SK-N-SH (cell line): ENCODE results near the gene SOX8. TPM values are rescaled to one million over a fixed set of nuclear protein-coding genes. Genes with fewer than 3 reads are reported as not detected.

Experiments
- CTCF ChIA-PET: fragments of 300-600, 350-600 bp; formaldehyde crosslinking; extraction: SDS; loops from one replicate; lab custom pipeline; 2021; lab: Yijun Ruan, JAX
- POLR2A ChIA-PET: fragments of 350-600 bp; sonication (Branson Sonifier 250); formaldehyde crosslinking; extraction: SDS; loops from one replicate; lab custom pipeline; 2020; ENCODE audit warnings: antibody characterized with exemption, inconsistent platforms; lab: Yijun Ruan, JAX
- DNase-seq: peaks from one replicate; pipeline ENCODE4 v3.0.0; 2012
- H2AFZ ChIP-seq: fragments of 200-600 bp; sonication (generic); 2 replicates; pipeline ENCODE4 v1.8.1; 2016; ENCODE audit warnings: antibody characterized with exemption, mild to moderate bottlenecking, low read depth
- H3F3A ChIP-seq: fragments of 200-600 bp; sonication (generic); replicated peaks from 2 replicates; pipeline ENCODE3; 2016; ENCODE audit warnings: antibody characterized with exemption, mild to moderate bottlenecking; ENCODE audit not compliant: insufficient read depth
- H3K27ac ChIP-seq, 2 experiments: fragments of 200-500 bp in 1 of 2; fragments of 200-600 bp in 1 of 2; sonication (Bioruptor generic) in 1 of 2; sonication (generic), shearing (Covaris generic) in 1 of 2; 2 replicates each; pipeline versions ENCODE4 v1.5.1 to v1.6.1; 2014 to 2016; ENCODE audit warnings: low read depth in 2 of 2, inconsistent platforms in 1 of 2, low read length in 1 of 2, mild to moderate bottlenecking in 1 of 2, mixed read lengths in 1 of 2
- H3K27me3 ChIP-seq: fragments of 200-600 bp; sonication (generic), shearing (Covaris generic); 2 replicates; pipeline ENCODE4 v1.6.1; 2016; ENCODE audit warnings: mixed run types; ENCODE audit not compliant: insufficient read depth
- H3K36me3 ChIP-seq, 2 experiments: fragments of 200-500 bp in 1 of 2; fragments of 200-600 bp in 1 of 2; sonication (Bioruptor generic) in 1 of 2; sonication (generic) in 1 of 2; replicated peaks in 1 of 2; 2 replicates each; pipeline versions ENCODE3 to v1.5.1; 2014 to 2016; ENCODE audit warnings: low read length in 1 of 2, mild to moderate bottlenecking in 1 of 2; ENCODE audit not compliant: insufficient read depth in 2 of 2, control insufficient read depth in 1 of 2
- H3K4me1 ChIP-seq, 2 experiments: fragments of 200-500 bp in 1 of 2; fragments of 200-600 bp in 1 of 2; sonication (Bioruptor generic) in 1 of 2; sonication (generic), shearing (Covaris generic) in 1 of 2; 2 replicates each; pipeline versions ENCODE4 v1.5.1 to v1.6.1; 2014 to 2016; ENCODE audit warnings: low read depth in 1 of 2, low read length in 1 of 2, mixed run types in 1 of 2; ENCODE audit not compliant: insufficient read depth in 2 of 2, control insufficient read depth in 1 of 2
- H3K4me2 ChIP-seq: fragments of 200-600 bp; sonication (generic), shearing (Covaris generic); 2 replicates; pipeline ENCODE4 v1.6.1; 2017; ENCODE audit warnings: mixed run types
- H3K4me3 ChIP-seq, 2 experiments: fragments of 200-500 bp in 1 of 2; fragments of 200-600 bp in 1 of 2; sonication (Bioruptor generic) in 1 of 2; sonication (generic), shearing (Covaris generic) in 1 of 2; 2 replicates each; pipeline versions ENCODE4 v1.5.1 to v1.8.1; 2014 to 2016; ENCODE audit warnings: low read depth in 2 of 2, inconsistent platforms in 1 of 2, low read length in 1 of 2, mild to moderate bottlenecking in 1 of 2, mixed read lengths in 1 of 2, moderate library complexity in 1 of 2
- H3K79me2 ChIP-seq: fragments of 200-600 bp; sonication (generic); 2 replicates; pipeline ENCODE4 v1.8.1; 2017; ENCODE audit warnings: mild to moderate bottlenecking; ENCODE audit not compliant: insufficient read depth
- H3K9ac ChIP-seq: fragments of 200-600 bp; sonication (generic); 2 replicates; pipeline ENCODE4 v1.6.1; 2017; ENCODE audit warnings: mixed run types
- H3K9me2 ChIP-seq: fragments of 200-600 bp; sonication (generic); 2 replicates; pipeline ENCODE4 v1.6.1; 2017; ENCODE audit warnings: mixed run types
- H3K9me3 ChIP-seq: fragments of 200-600 bp; sonication (generic); 2 replicates; pipeline ENCODE4 v1.6.1; 2017; ENCODE audit warnings: mixed run types, mild to moderate bottlenecking, moderate library complexity
- H4K20me1 ChIP-seq: fragments of 200-600 bp; sonication (generic); 2 replicates; pipeline ENCODE4 v1.6.1; 2017; ENCODE audit warnings: mild to moderate bottlenecking, mixed run types; ENCODE audit not compliant: insufficient read depth
- CHD2 ChIP-seq: fragments of 150-350 bp; IDR thresholded peaks from 2 replicates; pipeline ENCODE4 v1.6.1; 2018; ENCODE audit warnings: low read length; ENCODE audit not compliant: partially characterized antibody
- FOSL2 ChIP-seq: IDR thresholded peaks from 2 replicates; pipeline ENCODE4 v1.4.0; 2012; ENCODE audit warnings: low read depth, mild to moderate bottlenecking, moderate library complexity, borderline replicate concordance
- FOXJ3 ChIP-seq: sonication (generic); formaldehyde crosslinking; IDR thresholded peaks from 2 replicates; pipeline ENCODE4 v1.5.1; 2020; ENCODE audit warnings: mild to moderate bottlenecking, missing genetic modification reagents
- GATA2 ChIP-seq: sonication (generic); formaldehyde crosslinking; IDR thresholded peaks from 2 replicates; pipeline ENCODE4 v1.5.0; 2020; ENCODE audit warnings: mild to moderate bottlenecking, missing genetic modification reagents
- JUND ChIP-seq: IDR thresholded peaks from 2 replicates; pipeline ENCODE4 v1.4.0; 2012
- NFIC ChIP-seq: IDR thresholded peaks from 2 replicates; pipeline ENCODE4 v1.4.0; 2012; ENCODE audit warnings: borderline replicate concordance
- RCOR1 ChIP-seq: fragments of 150-350 bp; IDR thresholded peaks from 2 replicates; pipeline ENCODE4 v1.6.1; 2017; ENCODE audit warnings: antibody characterized with exemption, low read length
- RXRA ChIP-seq: IDR thresholded peaks from 2 replicates; pipeline ENCODE4 v1.4.0; 2012; ENCODE audit warnings: low read depth, mild to moderate bottlenecking, borderline replicate concordance
- SMC3 ChIP-seq: IDR thresholded peaks from 2 replicates; pipeline ENCODE4 v1.6.1; 2012; ENCODE audit warnings: low read depth, low read length, improper control_type of control experiment
- TAF1 ChIP-seq: IDR thresholded peaks from 2 replicates; pipeline ENCODE4 v1.6.1; 2012; ENCODE audit warnings: low read depth, mild to moderate bottlenecking, low read length, moderate library complexity, borderline replicate concordance
- WGBS: methylation state at CpG from one replicate; pipeline ENCODE4 v1.1.6; 2017; ENCODE audit warnings: low lambda C conversion rate; 5-methylcytosine and 5-hydroxymethylcytosine counted together
- polyA plus RNA-seq, 3 experiments: library from polyadenylated mRNA; depleted of rRNA; stranded (reverse); fragments of >200 nt; gene quantifications; 2 replicates each; pipeline ENCODE4 v1.2.3, GENCODE V29; 2012
- TF ChIP-seq, protein P1 (sequence below): IDR thresholded peaks from 2 replicates; pipeline ENCODE4 v1.6.1; 2012; ENCODE audit warnings: mild to moderate bottlenecking, low read depth, low read length, moderate library complexity
- TF ChIP-seq, protein P2 (sequence below): fragments of 200-600 bp; sonication (generic); IDR thresholded peaks from 2 replicates; pipeline ENCODE4 v1.6.1; 2017; ENCODE audit warnings: antibody characterized with exemption, mild to moderate bottlenecking, moderate library complexity
- TF ChIP-seq, protein P3 (sequence below): IDR thresholded peaks from 2 replicates; pipeline ENCODE4 v1.4.0; 2012; ENCODE audit warnings: low read depth
- TF ChIP-seq, protein P4 (sequence below): IDR thresholded peaks from 2 replicates; pipeline ENCODE4; 2012
- TF ChIP-seq, protein P5 (sequence below): IDR thresholded peaks from 2 replicates; pipeline ENCODE4 v1.4.0; 2012; ENCODE audit warnings: low read depth, borderline replicate concordance

SOX8 gene
- polyA plus RNA-seq, 1 of the 3 experiments (the other 2 are of a cell fraction) = not detected

DNA sequence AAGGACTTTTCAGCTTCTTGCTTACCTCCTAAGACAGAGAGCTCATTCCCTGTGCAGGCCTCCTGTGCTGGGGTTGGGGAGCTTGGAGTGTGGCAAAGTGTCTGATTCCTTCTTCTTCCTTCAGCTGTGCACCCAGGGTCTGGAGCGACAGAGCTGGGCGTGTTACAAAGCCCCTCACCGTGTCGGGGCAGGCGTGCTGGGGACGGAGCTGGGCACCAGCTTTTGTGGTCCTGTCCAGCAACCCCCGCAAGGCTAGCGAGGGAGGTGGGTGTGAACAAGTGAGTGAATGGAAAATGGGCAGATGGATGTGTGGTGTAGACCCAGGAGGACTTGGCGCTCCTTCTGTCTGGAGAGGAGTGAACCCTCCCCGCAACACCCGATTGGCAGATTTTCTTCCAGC is 23.7 kb downstream of the SOX8 start:
- no peaks in the 10 kb centered on the region for H3K9me3 ChIP-seq
- ChIA-PET CTCF (no interaction called here), POLR2A (no interaction called here)
- WGBS = 51% methylated on average over 8 of the region's 11 CpGs
- no peak overlapping the region for H2AFZ ChIP-seq
- no peak for DNase-seq
- TF ChIP-seq FOSL2 (no peak), FOXJ3 (CRISPR knock-in tag) (no peak)
- TF ChIP-seq, protein P1, sequence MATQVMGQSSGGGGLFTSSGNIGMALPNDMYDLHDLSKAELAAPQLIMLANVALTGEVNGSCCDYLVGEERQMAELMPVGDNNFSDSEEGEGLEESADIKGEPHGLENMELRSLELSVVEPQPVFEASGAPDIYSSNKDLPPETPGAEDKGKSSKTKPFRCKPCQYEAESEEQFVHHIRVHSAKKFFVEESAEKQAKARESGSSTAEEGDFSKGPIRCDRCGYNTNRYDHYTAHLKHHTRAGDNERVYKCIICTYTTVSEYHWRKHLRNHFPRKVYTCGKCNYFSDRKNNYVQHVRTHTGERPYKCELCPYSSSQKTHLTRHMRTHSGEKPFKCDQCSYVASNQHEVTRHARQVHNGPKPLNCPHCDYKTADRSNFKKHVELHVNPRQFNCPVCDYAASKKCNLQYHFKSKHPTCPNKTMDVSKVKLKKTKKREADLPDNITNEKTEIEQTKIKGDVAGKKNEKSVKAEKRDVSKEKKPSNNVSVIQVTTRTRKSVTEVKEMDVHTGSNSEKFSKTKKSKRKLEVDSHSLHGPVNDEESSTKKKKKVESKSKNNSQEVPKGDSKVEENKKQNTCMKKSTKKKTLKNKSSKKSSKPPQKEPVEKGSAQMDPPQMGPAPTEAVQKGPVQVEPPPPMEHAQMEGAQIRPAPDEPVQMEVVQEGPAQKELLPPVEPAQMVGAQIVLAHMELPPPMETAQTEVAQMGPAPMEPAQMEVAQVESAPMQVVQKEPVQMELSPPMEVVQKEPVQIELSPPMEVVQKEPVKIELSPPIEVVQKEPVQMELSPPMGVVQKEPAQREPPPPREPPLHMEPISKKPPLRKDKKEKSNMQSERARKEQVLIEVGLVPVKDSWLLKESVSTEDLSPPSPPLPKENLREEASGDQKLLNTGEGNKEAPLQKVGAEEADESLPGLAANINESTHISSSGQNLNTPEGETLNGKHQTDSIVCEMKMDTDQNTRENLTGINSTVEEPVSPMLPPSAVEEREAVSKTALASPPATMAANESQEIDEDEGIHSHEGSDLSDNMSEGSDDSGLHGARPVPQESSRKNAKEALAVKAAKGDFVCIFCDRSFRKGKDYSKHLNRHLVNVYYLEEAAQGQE = no peak
- H3K79me2 ChIP-seq = no peaks in the 10 kb centered on the region
- no peak overlapping the region for H3K27ac ChIP-seq
- H3K9me2 ChIP-seq = no peaks in the 10 kb centered on the region
- H3K4me2 ChIP-seq = no peak overlapping the region
- no peak overlapping the region for H3K4me3 ChIP-seq
- H4K20me1 ChIP-seq = peaks cover 20% of the 10 kb centered on the region
- H3K9ac ChIP-seq = no peak overlapping the region
- H3K27me3 ChIP-seq = peaks cover 74% of the 10 kb centered on the region
- no peaks in the 10 kb centered on the region for H3F3A ChIP-seq
- no peaks in the 10 kb centered on the region for H3K36me3 ChIP-seq
- H3K4me1 ChIP-seq = 0 out of 4 replicates have a peak, but pooled peaks cover 0 to 3% of the 10 kb centered on the region in 2 experiments

DNA sequence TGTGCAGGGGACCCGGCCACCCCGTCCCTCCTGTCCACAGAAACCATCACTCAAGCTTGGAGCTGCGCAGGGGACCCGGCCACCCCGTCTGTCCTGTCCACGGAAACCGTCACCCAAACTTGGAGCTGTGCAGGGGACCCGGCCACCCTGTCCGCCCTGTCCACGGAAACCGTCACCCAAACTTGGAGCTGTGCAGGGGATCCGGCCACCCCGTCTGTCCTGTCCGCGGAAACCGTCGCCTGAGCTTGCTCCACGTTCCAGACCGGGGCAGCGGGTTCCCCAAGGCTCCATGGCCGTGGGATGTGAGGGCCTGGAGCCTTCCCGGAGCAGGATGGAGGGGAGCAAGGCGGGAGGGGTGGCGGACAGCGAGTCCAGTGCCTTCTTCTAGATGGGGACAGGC is 25.2 kb downstream of the SOX8 start:
- no peaks in the 10 kb centered on the region for H3K79me2 ChIP-seq
- CTCF ChIA-PET = interaction anchor here (0.6 to 2.0 kb wide), 4 partner anchors 13 to 181 kb away, joined by 3 to 6 read pairs (median 4); no protein-coding TSS in a partner anchor
- no peaks in the 10 kb centered on the region for H3K9me3 ChIP-seq
- H3K4me2 ChIP-seq = no peak overlapping the region
- no peaks in the 10 kb centered on the region for H3K36me3 ChIP-seq
- no peak for DNase-seq
- peaks cover 20% of the 10 kb centered on the region for H4K20me1 ChIP-seq
- POLR2A ChIA-PET = no interaction called here
- 54% methylated on average over 17 of the region's 25 CpGs for WGBS
- H3K27ac ChIP-seq = no peak overlapping the region
- H2AFZ ChIP-seq = no peak overlapping the region
- H3K4me1 ChIP-seq = 0 out of 4 replicates have a peak, but pooled peaks cover 0 to 3% of the 10 kb centered on the region in 2 experiments
- H3F3A ChIP-seq = no peaks in the 10 kb centered on the region
- peaks cover 73% of the 10 kb centered on the region for H3K27me3 ChIP-seq
- H3K9me2 ChIP-seq = no peaks in the 10 kb centered on the region
- H3K9ac ChIP-seq = no peak overlapping the region
- no peak overlapping the region for H3K4me3 ChIP-seq
- no peak for TF ChIP-seq NFIC
- no peak for TF ChIP-seq JUND
- no peak for TF ChIP-seq SMC3
- TF ChIP-seq RCOR1 = no peak
- TF ChIP-seq, protein P2, sequence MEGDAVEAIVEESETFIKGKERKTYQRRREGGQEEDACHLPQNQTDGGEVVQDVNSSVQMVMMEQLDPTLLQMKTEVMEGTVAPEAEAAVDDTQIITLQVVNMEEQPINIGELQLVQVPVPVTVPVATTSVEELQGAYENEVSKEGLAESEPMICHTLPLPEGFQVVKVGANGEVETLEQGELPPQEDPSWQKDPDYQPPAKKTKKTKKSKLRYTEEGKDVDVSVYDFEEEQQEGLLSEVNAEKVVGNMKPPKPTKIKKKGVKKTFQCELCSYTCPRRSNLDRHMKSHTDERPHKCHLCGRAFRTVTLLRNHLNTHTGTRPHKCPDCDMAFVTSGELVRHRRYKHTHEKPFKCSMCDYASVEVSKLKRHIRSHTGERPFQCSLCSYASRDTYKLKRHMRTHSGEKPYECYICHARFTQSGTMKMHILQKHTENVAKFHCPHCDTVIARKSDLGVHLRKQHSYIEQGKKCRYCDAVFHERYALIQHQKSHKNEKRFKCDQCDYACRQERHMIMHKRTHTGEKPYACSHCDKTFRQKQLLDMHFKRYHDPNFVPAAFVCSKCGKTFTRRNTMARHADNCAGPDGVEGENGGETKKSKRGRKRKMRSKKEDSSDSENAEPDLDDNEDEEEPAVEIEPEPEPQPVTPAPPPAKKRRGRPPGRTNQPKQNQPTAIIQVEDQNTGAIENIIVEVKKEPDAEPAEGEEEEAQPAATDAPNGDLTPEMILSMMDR = no peak
- no peak for TF ChIP-seq GATA2 (CRISPR knock-in tag)
- TF ChIP-seq RXRA = no peak
- TF ChIP-seq, protein P1 = no peak
- TF ChIP-seq, protein P3, sequence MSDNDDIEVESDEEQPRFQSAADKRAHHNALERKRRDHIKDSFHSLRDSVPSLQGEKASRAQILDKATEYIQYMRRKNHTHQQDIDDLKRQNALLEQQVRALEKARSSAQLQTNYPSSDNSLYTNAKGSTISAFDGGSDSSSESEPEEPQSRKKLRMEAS = no peak
- TF ChIP-seq, protein P4, sequence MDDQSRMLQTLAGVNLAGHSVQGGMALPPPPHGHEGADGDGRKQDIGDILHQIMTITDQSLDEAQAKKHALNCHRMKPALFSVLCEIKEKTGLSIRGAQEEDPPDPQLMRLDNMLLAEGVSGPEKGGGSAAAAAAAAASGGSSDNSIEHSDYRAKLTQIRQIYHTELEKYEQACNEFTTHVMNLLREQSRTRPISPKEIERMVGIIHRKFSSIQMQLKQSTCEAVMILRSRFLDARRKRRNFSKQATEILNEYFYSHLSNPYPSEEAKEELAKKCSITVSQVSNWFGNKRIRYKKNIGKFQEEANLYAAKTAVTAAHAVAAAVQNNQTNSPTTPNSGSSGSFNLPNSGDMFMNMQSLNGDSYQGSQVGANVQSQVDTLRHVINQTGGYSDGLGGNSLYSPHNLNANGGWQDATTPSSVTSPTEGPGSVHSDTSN = no peak
- no peak for TF ChIP-seq TAF1
- TF ChIP-seq, protein P5, sequence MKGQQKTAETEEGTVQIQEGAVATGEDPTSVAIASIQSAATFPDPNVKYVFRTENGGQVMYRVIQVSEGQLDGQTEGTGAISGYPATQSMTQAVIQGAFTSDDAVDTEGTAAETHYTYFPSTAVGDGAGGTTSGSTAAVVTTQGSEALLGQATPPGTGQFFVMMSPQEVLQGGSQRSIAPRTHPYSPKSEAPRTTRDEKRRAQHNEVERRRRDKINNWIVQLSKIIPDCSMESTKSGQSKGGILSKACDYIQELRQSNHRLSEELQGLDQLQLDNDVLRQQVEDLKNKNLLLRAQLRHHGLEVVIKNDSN = no peak
- TF ChIP-seq CHD2 = no peak
- TF ChIP-seq FOSL2 = no peak
